ENCODE data around the gene MRPL37. TPM values are rescaled to one million over a fixed set of nuclear protein-coding genes. Genes with fewer than 3 reads are reported as not detected.

Gene MRPL37
- total RNA-seq, 1 experiment from 2014 or later: 142 TPM

- H3K4me3 ChIP-seq: no peak overlapping the region
- no peaks in the 10 kb centered on the region for H3K27me3 ChIP-seq
- H3K9me3 ChIP-seq: no peaks in the 10 kb centered on the region
- no peak for DNase-seq
- H3K36me3 ChIP-seq: no peaks in the 10 kb centered on the region
Observed at GRCh38 chr1:54265126-54265525, 65.2 kb downstream of the MRPL37 start.

- H3K27me3 ChIP-seq: no peaks in the 10 kb centered on the region
- no peaks in the 10 kb centered on the region for H3K9me3 ChIP-seq
- no peak overlapping the region for H3K4me3 ChIP-seq
- DNase-seq: no peak
- H3K36me3 ChIP-seq: no peaks in the 10 kb centered on the region
Observed at GRCh38 chr1:54265659-54266058, 65.7 kb downstream of the MRPL37 start.

GRCh38 chr1:54266195-54266594, 66.2 kb downstream of the MRPL37 start:
- no peaks in the 10 kb centered on the region for H3K36me3 ChIP-seq
- H3K27me3 ChIP-seq: no peaks in the 10 kb centered on the region
- no peaks in the 10 kb centered on the region for H3K9me3 ChIP-seq
- H3K4me3 ChIP-seq: no peak overlapping the region
- no peak for DNase-seq

GRCh38 chr1:54266908-54267307, 66.9 kb downstream of the MRPL37 start:
- DNase-seq: no peak
- no peaks in the 10 kb centered on the region for H3K9me3 ChIP-seq
- no peaks in the 10 kb centered on the region for H3K36me3 ChIP-seq
- H3K4me3 ChIP-seq: no peak overlapping the region
- no peaks in the 10 kb centered on the region for H3K27me3 ChIP-seq

Other genes starting within 250 kb of the MRPL37 start
- gene LDLRAD1, start 182.0 kb upstream of the MRPL37 start, total RNA-seq (2014; rRNA removed; shearing (Covaris generic); ENCODE audit: low replicate concordance): not detected in 2 replicates
- 198 and 209 TPM in 2 replicates for gene TMEM59, start 147.0 kb upstream of the MRPL37 start, total RNA-seq (2014; rRNA removed; shearing (Covaris generic); ENCODE audit: low replicate concordance)
- gene TCEANC2, start 146.6 kb upstream of the MRPL37 start, total RNA-seq (2014; rRNA removed; shearing (Covaris generic); ENCODE audit: low replicate concordance): 3.0 and 3.7 TPM in 2 replicates
- not detected in 2 replicates for gene CDCP2, start 47.2 kb upstream of the MRPL37 start, total RNA-seq (2014; rRNA removed; shearing (Covaris generic); ENCODE audit: low replicate concordance)
- gene CYB5RL, start 137 bp upstream of the MRPL37 start, total RNA-seq (2014; rRNA removed; shearing (Covaris generic); ENCODE audit: low replicate concordance): 4.7 and 6.3 TPM in 2 replicates
- gene SSBP3, start 206.2 kb downstream of the MRPL37 start, total RNA-seq (2014; rRNA removed; shearing (Covaris generic); ENCODE audit: low replicate concordance): 15.9 and 40.6 TPM in 2 replicates